ENCODE measurements around the gene NFIC.

GRCh38 chr19:3480383-3481091, 114.2 kb downstream of the NFIC start, which contains the start of gene SMIM24:
- TF ChIP-seq, protein P1, sequence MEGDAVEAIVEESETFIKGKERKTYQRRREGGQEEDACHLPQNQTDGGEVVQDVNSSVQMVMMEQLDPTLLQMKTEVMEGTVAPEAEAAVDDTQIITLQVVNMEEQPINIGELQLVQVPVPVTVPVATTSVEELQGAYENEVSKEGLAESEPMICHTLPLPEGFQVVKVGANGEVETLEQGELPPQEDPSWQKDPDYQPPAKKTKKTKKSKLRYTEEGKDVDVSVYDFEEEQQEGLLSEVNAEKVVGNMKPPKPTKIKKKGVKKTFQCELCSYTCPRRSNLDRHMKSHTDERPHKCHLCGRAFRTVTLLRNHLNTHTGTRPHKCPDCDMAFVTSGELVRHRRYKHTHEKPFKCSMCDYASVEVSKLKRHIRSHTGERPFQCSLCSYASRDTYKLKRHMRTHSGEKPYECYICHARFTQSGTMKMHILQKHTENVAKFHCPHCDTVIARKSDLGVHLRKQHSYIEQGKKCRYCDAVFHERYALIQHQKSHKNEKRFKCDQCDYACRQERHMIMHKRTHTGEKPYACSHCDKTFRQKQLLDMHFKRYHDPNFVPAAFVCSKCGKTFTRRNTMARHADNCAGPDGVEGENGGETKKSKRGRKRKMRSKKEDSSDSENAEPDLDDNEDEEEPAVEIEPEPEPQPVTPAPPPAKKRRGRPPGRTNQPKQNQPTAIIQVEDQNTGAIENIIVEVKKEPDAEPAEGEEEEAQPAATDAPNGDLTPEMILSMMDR (conservative IDR thresholded peaks at IDR 0.05 in 1 of 2, IDR thresholded peaks at IDR 0.05 in 1 of 2; ENCODE audit: extremely low read depth in 1 of 2, insufficient read depth in 1 of 2, low read depth in 1 of 2, low read length in 2 of 2) = no peak
- TF ChIP-seq EZH2 (IDR thresholded peaks at IDR 0.05; ENCODE audit: borderline replicate concordance, low read length) = no peak

All from mammary epithelial cell (primary cell).